Right lobe of liver (tissue), 6 donors: Measurements from ENCODE around the gene PRSS38. TPM values are rescaled to one million over a fixed set of nuclear protein-coding genes. Genes with fewer than 3 reads are reported as not detected.
A peak's percentile ranks its signal among the peaks of the same experiment; 100 is the strongest.

ENCODE experiments used
- ATAC-seq, 4 donors: fragments of 200-7000 bp; cut with Tn5 transposase; one replicate each; pipeline ENCODE4 v1.9.1; 2020; ENCODE audit warnings: mild to moderate bottlenecking in 4 of 4, moderate library complexity in 4 of 4
- DNase-seq, 3 donors: peaks; one replicate each; pipeline ENCODE4 v3.0.0-alpha.2; 2020
- H3K27ac ChIP-seq, 3 donors: fragments of 200-600 bp; one replicate each; pipeline ENCODE4 v1.8.0; 2022
- H3K27me3 ChIP-seq, 2 donors: fragments of 200-600 bp; one replicate each; pipeline ENCODE4 v1.8.0; 2022
- H3K36me3 ChIP-seq, 4 donors: fragments of 200-600 bp; sonication (generic) in 1 of 4; one replicate each; pipeline versions ENCODE4 v1.5.1 to v1.8.0; 2017 to 2022; ENCODE audit warnings: control low read depth in 1 of 4
- H3K4me1 ChIP-seq, 4 donors: fragments of 200-600 bp; sonication (generic) in 1 of 4; one replicate each; pipeline versions ENCODE4 v1.5.1 to v1.8.0; 2017 to 2022; ENCODE audit warnings: control low read depth in 1 of 4
- H3K4me3 ChIP-seq, 3 donors: fragments of 200-600 bp; one replicate each; pipeline ENCODE4 v1.8.0; 2022
- H3K9me3 ChIP-seq, 4 donors: fragments of 200-600 bp; sonication (generic) in 1 of 4; one replicate each; pipeline versions ENCODE4 v1.5.1 to v1.8.0; 2017 to 2022; ENCODE audit warnings: control low read depth in 1 of 4
- POLR2A ChIP-seq: fragments of 450-650 bp; IDR thresholded peaks from one replicate; pipeline ENCODE4 v1.6.1; 2017; ENCODE audit warnings: antibody characterized with exemption, mild to moderate bottlenecking
- WGBS: methylation state at CpG from one replicate; pipeline ENCODE4 v1.1.6; 2018; ENCODE audit warnings: low coverage, low lambda C conversion rate; ENCODE audit not compliant: insufficient coverage; ENCODE audit errors: missing lambda C conversion rate; 5-methylcytosine and 5-hydroxymethylcytosine counted together
- intact Hi-C, 2 donors: fragments of 100-400 bp; cut with DNase I; formaldehyde crosslinking; loops; one replicate each; pipeline versions ENCODE4 v1.11.2 to v1.14.1; 2022
- total RNA-seq, 6 experiments: library from RNA; depleted of rRNA in 2 of 6; stranded (reverse); fragments of >200 nt in 2 of 6; fragmentation: NEBNext Ultra II Directional in 3 of 6; extraction: Animal tissue kit (Norgen Biotek cat#: 25700) in 3 of 6; gene quantifications; one replicate each; pipeline versions ENCODE4 v1.1.0 to v1.2.4, GENCODE V29; 2016 to 2023
- TF ChIP-seq, protein P1 (sequence below), 4 donors: fragments of 200-600 bp in 3 of 4; fragments of 450-650 bp in 1 of 4; IDR thresholded peaks; one replicate each; pipeline versions ENCODE4 v1.5.1 to v1.8.0; 2016 to 2022; ENCODE audit warnings: antibody characterized with exemption in 4 of 4, mild to moderate bottlenecking in 2 of 4
- donor health status: DM: no; HTN: yes; CAD: no.
- donor health status: DM: no; HTN: no; CAD: no.
- donor health status: DM: no; HTN: no; CAD: no.
- donor health status: DM: no; HTN: yes; CAD: no.
- donor health status: DM: no; HTN: yes; CAD: no.

Gene PRSS38
- total RNA-seq, 6 experiments from 2014 or later = not detected

DNA sequence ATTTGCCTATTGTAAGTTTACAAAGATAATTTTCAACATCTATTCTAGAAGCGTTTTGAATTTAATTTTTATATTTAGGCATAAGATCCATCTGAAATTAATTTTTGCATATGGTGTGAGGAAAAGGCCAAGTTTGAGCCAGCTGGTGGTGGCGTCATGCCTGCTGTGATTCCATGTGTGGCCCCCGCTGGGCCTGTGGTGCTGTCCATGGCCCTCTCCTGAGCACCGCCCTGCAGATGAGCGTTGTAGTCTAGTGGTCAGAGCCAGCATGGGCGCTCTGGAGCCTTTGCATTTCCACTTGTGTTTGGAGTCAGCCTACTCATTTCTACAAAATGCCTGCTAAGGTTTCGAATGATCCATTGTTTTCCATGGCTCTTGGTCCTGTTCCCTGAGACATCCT is 22.7 kb downstream of the PRSS38 start:
- TF ChIP-seq, protein P1, sequence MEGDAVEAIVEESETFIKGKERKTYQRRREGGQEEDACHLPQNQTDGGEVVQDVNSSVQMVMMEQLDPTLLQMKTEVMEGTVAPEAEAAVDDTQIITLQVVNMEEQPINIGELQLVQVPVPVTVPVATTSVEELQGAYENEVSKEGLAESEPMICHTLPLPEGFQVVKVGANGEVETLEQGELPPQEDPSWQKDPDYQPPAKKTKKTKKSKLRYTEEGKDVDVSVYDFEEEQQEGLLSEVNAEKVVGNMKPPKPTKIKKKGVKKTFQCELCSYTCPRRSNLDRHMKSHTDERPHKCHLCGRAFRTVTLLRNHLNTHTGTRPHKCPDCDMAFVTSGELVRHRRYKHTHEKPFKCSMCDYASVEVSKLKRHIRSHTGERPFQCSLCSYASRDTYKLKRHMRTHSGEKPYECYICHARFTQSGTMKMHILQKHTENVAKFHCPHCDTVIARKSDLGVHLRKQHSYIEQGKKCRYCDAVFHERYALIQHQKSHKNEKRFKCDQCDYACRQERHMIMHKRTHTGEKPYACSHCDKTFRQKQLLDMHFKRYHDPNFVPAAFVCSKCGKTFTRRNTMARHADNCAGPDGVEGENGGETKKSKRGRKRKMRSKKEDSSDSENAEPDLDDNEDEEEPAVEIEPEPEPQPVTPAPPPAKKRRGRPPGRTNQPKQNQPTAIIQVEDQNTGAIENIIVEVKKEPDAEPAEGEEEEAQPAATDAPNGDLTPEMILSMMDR (IDR thresholded peaks at IDR 0.05) = no peak
- no peak for TF ChIP-seq POLR2A
- intact Hi-C loops = no loop called here

DNA sequence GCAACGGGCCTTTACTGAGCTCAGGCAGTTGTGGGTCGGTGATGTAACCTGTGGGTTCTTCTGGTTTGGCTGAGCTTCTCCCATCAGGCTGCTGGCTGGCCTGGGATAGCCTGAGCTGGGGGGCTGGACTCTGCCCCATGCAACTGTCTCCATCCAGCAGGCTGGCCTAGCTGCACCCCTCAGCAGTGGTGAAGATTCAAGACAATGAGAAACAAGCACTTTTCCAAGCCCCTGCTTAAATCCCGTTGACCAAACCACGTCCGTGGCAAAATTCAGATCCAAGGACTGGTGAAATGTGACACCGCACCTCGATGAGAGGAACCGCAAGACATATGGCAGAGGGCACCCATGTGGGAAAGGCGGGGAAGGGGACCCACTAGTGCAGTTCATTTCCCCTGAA is 25.6 kb downstream of the PRSS38 start:
- ATAC-seq = no peak
- no peaks in the 10 kb centered on the region for H3K9me3 ChIP-seq
- no peaks in the 10 kb centered on the region for H3K4me1 ChIP-seq
- WGBS = 53% methylated on average over 5 of the region's 9 CpGs
- H3K4me3 ChIP-seq = no peak overlapping the region
- H3K27me3 ChIP-seq = no peaks in the 10 kb centered on the region
- H3K36me3 ChIP-seq = no peaks in the 10 kb centered on the region
- H3K27ac ChIP-seq = no peak overlapping the region
- no peak for DNase-seq
- TF ChIP-seq POLR2A = no peak
- TF ChIP-seq, protein P1 (IDR thresholded peaks at IDR 0.05) = no peak
- intact Hi-C loops = no loop called here

More for the DNA sequence above, 22.7 kb downstream of the PRSS38 start:
- DNase-seq (no peak), ATAC-seq (no peak)
- Histone ChIP-seq H3K27ac (no peak overlapping the region), H3K27me3 (no peaks in the 10 kb centered on the region), H3K36me3 (no peaks in the 10 kb centered on the region), H3K9me3 (no peaks in the 10 kb centered on the region), H3K4me3 (no peak overlapping the region), H3K4me1 (no peaks in the 10 kb centered on the region)
- 77% methylated on average over 7 of the region's 7 CpGs for WGBS

DNA sequence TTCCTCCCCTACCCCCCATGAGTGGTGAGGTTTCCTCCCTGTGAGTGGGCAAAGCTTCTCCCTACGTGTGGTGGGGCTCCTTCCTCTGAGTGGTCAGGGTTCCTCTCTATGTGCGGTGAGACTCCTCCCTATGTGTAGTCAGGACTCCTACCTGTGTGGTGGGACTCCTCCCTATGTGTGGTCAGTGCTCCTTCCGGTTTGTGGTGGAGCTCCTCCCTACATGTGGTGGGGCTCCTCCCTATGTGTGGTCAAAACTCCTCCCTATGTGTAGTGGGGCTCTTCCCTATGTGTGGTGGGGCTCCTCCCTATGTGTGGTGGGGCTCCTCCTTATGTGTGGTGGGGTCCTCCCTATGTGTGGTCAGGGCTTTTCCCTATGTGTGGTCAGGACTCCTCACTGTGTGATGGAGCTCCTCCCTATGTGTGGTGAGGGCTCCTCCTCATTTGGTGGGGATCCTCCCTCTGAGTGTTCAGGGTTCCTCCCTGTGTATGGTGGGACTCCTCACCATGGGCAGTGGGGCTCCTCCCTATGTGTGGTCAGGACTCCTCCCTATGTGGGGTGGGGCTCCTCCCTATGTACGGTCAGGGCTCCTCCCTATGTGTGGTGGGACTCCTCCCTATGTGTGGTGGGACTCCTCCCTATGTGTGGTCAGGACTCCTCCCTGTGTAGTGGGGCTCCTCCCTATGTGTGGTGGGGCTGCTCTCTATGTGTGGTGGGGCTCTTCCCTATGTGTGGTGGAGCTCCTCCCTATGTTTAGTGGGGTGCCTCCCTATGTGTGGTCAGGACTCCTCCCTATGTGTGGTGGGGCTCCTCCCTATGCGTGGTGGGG is 29.1 kb downstream of the PRSS38 start:
- TF ChIP-seq, protein P1 (IDR thresholded peaks at IDR 0.05) = no peak
- TF ChIP-seq POLR2A = no peak
- intact Hi-C loops = no loop called here
- DNase-seq = no peak
- no peaks in the 10 kb centered on the region for H3K9me3 ChIP-seq
- 76% methylated on average over 2 of the region's 5 CpGs for WGBS
- no peaks in the 10 kb centered on the region for H3K4me1 ChIP-seq
- no peak overlapping the region for H3K4me3 ChIP-seq
- no peak for ATAC-seq
- H3K27ac ChIP-seq = no peak overlapping the region
- H3K27me3 ChIP-seq = no peaks in the 10 kb centered on the region
- H3K36me3 ChIP-seq = no peaks in the 10 kb centered on the region

DNA sequence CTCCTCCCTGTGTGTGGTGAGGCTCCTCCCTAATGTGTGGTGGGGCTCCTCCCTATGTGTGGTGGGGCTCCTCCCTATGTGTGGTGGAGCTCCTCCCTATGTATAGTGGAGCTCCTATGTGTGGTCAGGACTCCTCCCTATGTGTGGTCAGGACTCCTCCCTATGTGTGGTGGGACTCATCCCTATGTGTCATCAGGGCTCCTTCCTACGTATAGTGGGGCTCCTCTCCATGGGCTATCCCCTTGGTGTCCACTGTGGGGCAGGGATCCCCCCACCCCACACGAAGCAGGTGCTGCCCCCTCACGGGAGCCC is 29.6 kb downstream of the PRSS38 start:
- no CpG with 5 or more reads among the region's 3 CpGs for WGBS
- no peaks in the 10 kb centered on the region for H3K9me3 ChIP-seq
- no peak for DNase-seq
- no peaks in the 10 kb centered on the region for H3K27me3 ChIP-seq
- peak in 1 of 4 donors; percentile 26 for ATAC-seq
- no peaks in the 10 kb centered on the region for H3K36me3 ChIP-seq
- H3K4me1 ChIP-seq = no peaks in the 10 kb centered on the region
- H3K27ac ChIP-seq = no peak overlapping the region
- TF ChIP-seq POLR2A = no peak
- TF ChIP-seq, protein P1 (IDR thresholded peaks at IDR 0.05) = no peak
- H3K4me3 ChIP-seq = no peak overlapping the region
- intact Hi-C loops = no loop called here
